Fibroblast of skin of scalp (primary cell): ENCODE measurements around the gene SLC25A42.
"Not testable (repeated sequence)": the region's sequence is repeated elsewhere in the genome, so short reads cannot be mapped to it uniquely, and the experiment has no call there.

Experiments used
- DNase-seq: peaks from one replicate; pipeline ENCODE4 v3.0.0-alpha.2; 2013

Gene SLC25A42

GRCh38 chr19:19106938-19107337, 43.1 kb downstream of the SLC25A42 start:
- not testable (repeated sequence) for DNase-seq

GRCh38 chr19:19107654-19108053, 43.9 kb downstream of the SLC25A42 start:
- DNase-seq, result no peak

GRCh38 chr19:19109601-19110000, 45.8 kb downstream of the SLC25A42 start:
- DNase-seq, result no peak

- no peak for DNase-seq
Measured at GRCh38 chr19:19110410-19111135, 46.8 kb downstream of the SLC25A42 start.

GRCh38 chr19:19111136-19111835, 47.5 kb downstream of the SLC25A42 start:
- no peak for DNase-seq

GRCh38 chr19:19111967-19112580, 48.3 kb downstream of the SLC25A42 start:
- DNase-seq, result no peak

GRCh38 chr19:19113040-19113626, 49.3 kb downstream of the SLC25A42 start:
- DNase-seq, result peak; percentile 47

- DNase-seq, result no peak
Measured at GRCh38 chr19:19115954-19116353, 52.2 kb downstream of the SLC25A42 start.

GRCh38 chr19:19119325-19120237, 55.8 kb downstream of the SLC25A42 start:
- no peak for DNase-seq

GRCh38 chr19:19120308-19121231, 56.8 kb downstream of the SLC25A42 start:
- peak; percentile 83 for DNase-seq

GRCh38 chr19:19121371-19121770, 57.6 kb downstream of the SLC25A42 start:
- DNase-seq, result no peak

- DNase-seq, result no peak
Measured at GRCh38 chr19:19122902-19123301, 59.1 kb downstream of the SLC25A42 start.

GRCh38 chr19:19123386-19123785, 59.6 kb downstream of the SLC25A42 start:
- DNase-seq, result no peak

- no peak for DNase-seq
Measured at GRCh38 chr19:19126102-19126501, 62.3 kb downstream of the SLC25A42 start.

- no peak for DNase-seq
Measured at GRCh38 chr19:19131989-19132388, 68.2 kb downstream of the SLC25A42 start.

- DNase-seq, result no peak
Measured at GRCh38 chr19:19132912-19133311, 69.1 kb downstream of the SLC25A42 start.

- no peak for DNase-seq
Measured at GRCh38 chr19:19133985-19134384, 70.2 kb downstream of the SLC25A42 start.

- no peak for DNase-seq
Measured at GRCh38 chr19:19134687-19135158, 70.9 kb downstream of the SLC25A42 start.

- not testable (repeated sequence) for DNase-seq
Measured at GRCh38 chr19:19135713-19136112, 71.9 kb downstream of the SLC25A42 start.

GRCh38 chr19:19137556-19138108, 73.8 kb downstream of the SLC25A42 start:
- DNase-seq, result no peak
